Neutrophil (primary cell): Measurements from ENCODE around the gene DNAI1.

ENCODE experiments used
- H3K27ac ChIP-seq: fragments of 200-600 bp; sonication (generic); 2 replicates; pipeline ENCODE4 v1.5.1; 2016; ENCODE audit warnings: mild to moderate bottlenecking, moderate library complexity
- H3K27me3 ChIP-seq: fragments of 200-600 bp; sonication (generic); 2 replicates; pipeline ENCODE4 v1.6.0; 2016; ENCODE audit warnings: mild to moderate bottlenecking
- H3K36me3 ChIP-seq: fragments of 200-600 bp; sonication (generic); 2 replicates; pipeline ENCODE4 v1.5.1; 2017
- H3K4me1 ChIP-seq, 2 experiments: fragments of 200-600 bp in 1 of 2; sonication (generic) in 1 of 2; 1 replicate in 1 of 2; 2 replicates in 1 of 2; pipeline versions ENCODE4 v1.5.1 to v1.6.1; 2013 to 2016; ENCODE audit warnings: low read depth in 1 of 2, low read length in 1 of 2, mild to moderate bottlenecking in 1 of 2, moderate library complexity in 1 of 2; ENCODE audit not compliant: control insufficient read depth in 1 of 2, insufficient read depth in 1 of 2
- H3K4me3 ChIP-seq, 2 experiments: fragments of 200-600 bp in 1 of 2; sonication (generic) in 1 of 2; 1 replicate in 1 of 2; 2 replicates in 1 of 2; pipeline ENCODE4 v1.5.1; 2013 to 2016; ENCODE audit warnings: low read depth in 1 of 2, low read length in 1 of 2, mild to moderate bottlenecking in 1 of 2, moderate library complexity in 1 of 2
- H3K9me3 ChIP-seq: fragments of 200-600 bp; sonication (generic); 2 replicates; pipeline ENCODE4 v1.5.1; 2016
- TF ChIP-seq, protein P1 (sequence below): fragments of 200-600 bp; sonication (generic); IDR thresholded peaks from 2 replicates; pipeline ENCODE4 v1.5.1; 2016; ENCODE audit warnings: antibody characterized with exemption

Gene DNAI1

DNA sequence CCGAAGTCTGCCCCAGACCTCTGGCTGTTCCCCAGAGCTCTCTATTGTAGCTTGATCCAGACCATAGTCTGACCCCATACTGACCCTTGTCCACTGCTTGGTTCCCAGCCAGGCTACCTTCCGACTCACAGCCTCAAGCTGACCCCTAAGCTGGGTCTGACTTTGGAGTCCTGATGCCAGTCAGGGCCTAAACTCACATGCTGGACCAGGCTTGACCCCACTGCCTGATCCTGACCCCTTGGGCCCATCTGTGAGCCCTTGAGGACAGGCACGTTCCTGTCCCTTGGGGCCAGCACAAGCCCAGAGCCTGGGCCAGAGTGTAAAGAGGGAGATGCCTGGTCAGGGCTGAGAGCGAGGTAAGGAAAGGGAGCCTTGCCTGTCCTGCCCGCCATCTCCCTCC lies 96.9 kb downstream of the DNAI1 start:
- Histone ChIP-seq H3K27me3 (peaks cover 39% of the 10 kb centered on the region), H3K4me3 (no peak overlapping the region), H3K36me3 (no peaks in the 10 kb centered on the region), H3K9me3 (no peaks in the 10 kb centered on the region), H3K4me1 (no peaks in the 10 kb centered on the region), H3K27ac (no peak overlapping the region)
- TF ChIP-seq, protein P1, sequence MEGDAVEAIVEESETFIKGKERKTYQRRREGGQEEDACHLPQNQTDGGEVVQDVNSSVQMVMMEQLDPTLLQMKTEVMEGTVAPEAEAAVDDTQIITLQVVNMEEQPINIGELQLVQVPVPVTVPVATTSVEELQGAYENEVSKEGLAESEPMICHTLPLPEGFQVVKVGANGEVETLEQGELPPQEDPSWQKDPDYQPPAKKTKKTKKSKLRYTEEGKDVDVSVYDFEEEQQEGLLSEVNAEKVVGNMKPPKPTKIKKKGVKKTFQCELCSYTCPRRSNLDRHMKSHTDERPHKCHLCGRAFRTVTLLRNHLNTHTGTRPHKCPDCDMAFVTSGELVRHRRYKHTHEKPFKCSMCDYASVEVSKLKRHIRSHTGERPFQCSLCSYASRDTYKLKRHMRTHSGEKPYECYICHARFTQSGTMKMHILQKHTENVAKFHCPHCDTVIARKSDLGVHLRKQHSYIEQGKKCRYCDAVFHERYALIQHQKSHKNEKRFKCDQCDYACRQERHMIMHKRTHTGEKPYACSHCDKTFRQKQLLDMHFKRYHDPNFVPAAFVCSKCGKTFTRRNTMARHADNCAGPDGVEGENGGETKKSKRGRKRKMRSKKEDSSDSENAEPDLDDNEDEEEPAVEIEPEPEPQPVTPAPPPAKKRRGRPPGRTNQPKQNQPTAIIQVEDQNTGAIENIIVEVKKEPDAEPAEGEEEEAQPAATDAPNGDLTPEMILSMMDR: no peak

GRCh38 chr9:34555936-34556525 lies 97.4 kb downstream of the DNAI1 start:
- H3K27me3 ChIP-seq: peaks cover 45% of the 10 kb centered on the region
- no peaks in the 10 kb centered on the region for H3K4me1 ChIP-seq
- no peaks in the 10 kb centered on the region for H3K9me3 ChIP-seq

GRCh38 chr9:34556949-34557348 lies 98.3 kb downstream of the DNAI1 start:
- TF ChIP-seq, protein P1: no peak
- Histone ChIP-seq H3K27me3 (peaks cover 51% of the 10 kb centered on the region), H3K36me3 (no peaks in the 10 kb centered on the region), H3K4me1 (no peaks in the 10 kb centered on the region), H3K4me3 (no peak overlapping the region), H3K27ac (no peak overlapping the region), H3K9me3 (no peaks in the 10 kb centered on the region)

More at GRCh38 chr9:34555936-34556525, 97.4 kb downstream of the DNAI1 start:
- Histone ChIP-seq H3K36me3 (no peaks in the 10 kb centered on the region), H3K27ac (no peak overlapping the region), H3K4me3 (no peak overlapping the region)
- TF ChIP-seq, protein P1: no peak

DNA sequence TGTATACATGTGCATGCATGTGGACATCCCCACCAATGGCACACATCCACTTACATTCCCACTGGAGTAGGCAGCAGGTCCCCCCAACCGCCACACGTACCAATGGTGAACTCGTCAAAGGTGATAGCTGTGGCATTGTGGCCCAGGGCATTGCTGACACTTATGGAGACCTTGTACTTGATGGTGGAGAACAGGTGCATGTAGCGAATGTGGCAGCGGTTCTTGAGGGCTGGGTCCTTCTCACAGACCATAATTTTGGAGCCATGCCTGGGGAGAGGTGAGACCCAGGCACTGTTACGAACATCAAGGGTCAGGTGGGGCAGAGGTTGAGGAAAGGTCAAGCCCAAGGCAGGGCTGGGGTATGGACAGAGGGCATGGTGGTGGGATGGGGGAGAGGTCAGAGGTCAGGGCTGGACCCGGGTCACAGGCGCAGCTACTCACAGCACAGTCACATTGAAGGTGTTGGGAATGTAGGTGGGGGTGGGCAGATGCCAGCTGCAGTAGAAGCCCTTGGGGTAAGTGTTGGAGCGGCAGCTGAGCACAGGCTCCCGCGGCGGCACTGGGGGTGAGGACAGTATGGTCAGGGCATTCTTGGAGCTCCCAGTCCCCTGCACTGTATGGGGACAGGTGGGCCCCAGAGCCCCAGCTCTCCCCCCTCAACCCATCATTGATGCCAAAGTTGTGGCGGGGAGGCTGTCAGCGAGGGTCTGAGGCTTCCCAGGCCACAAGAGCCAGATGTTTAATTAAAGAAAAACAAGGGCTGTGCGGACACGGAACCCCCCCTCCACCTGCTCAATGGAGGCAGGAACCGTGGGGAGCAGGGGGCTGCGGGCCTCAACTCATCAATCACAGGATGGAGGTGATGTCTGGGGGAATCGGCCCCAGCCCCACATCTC lies 99.1 kb downstream of the DNAI1 start:
- Histone ChIP-seq H3K27me3 (peaks cover 55% of the 10 kb centered on the region), H3K4me1 (no peaks in the 10 kb centered on the region)
- TF ChIP-seq, protein P1: no peak

DNA sequence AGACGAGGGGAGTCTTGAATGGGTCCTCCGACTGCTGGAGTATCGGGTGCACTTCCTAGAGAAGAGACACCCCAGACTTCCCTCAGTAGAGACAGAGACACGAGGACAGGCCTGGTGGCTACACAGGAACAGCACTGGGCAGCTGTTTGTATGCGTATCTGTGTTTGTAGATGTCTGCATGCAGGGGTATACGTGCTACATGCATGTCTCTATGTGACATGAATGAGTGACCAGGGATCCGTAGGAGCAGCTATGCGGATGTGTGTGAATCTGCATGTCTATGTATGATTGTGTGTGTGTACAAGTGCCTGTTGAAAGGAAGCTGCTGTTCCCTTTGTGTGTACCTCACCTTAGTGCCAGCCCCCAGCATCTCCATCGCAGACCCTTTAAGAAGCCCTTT lies 99.8 kb downstream of the DNAI1 start:
- H3K27me3 ChIP-seq: peaks cover 61% of the 10 kb centered on the region
- no peaks in the 10 kb centered on the region for H3K9me3 ChIP-seq
- no peaks in the 10 kb centered on the region for H3K4me1 ChIP-seq
- no peak overlapping the region for H3K27ac ChIP-seq
- H3K36me3 ChIP-seq: no peaks in the 10 kb centered on the region
- TF ChIP-seq, protein P1: no peak
- H3K4me3 ChIP-seq: no peak overlapping the region

More for the DNA sequence above, 99.1 kb downstream of the DNAI1 start:
- Histone ChIP-seq H3K4me3 (no peak overlapping the region), H3K36me3 (no peaks in the 10 kb centered on the region), H3K27ac (no peak overlapping the region), H3K9me3 (no peaks in the 10 kb centered on the region)
